HepG2 (cell line): Measurements from ENCODE around the gene ZNF669. TPM values are rescaled to one million over a fixed set of nuclear protein-coding genes. Genes with fewer than 3 reads are reported as not detected.
A peak's percentile ranks its signal among the peaks of the same experiment; 100 is the strongest.

Source experiments
- FOSL2 ChIP-seq: sonication (generic); formaldehyde crosslinking; IDR thresholded peaks from 2 replicates; pipeline ENCODE4 v1.4.0; 2020; ENCODE audit warnings: missing genetic modification reagents
- GABPB1 ChIP-seq: IDR thresholded peaks from 2 replicates; pipeline ENCODE4 v1.6.1; 2016; ENCODE audit warnings: mild to moderate bottlenecking, missing genetic modification reagents, moderate library complexity, missing compliant biosample characterization
- HMGA1 ChIP-seq: sonication (generic); formaldehyde crosslinking; conservative IDR thresholded peaks from 2 replicates; pipeline ENCODE4 v1.4.0; 2020; ENCODE audit warnings: missing genetic modification reagents
- KMT2B ChIP-seq: IDR thresholded peaks from 2 replicates; pipeline ENCODE4 v1.6.1; 2016; ENCODE audit warnings: missing genetic modification reagents, missing compliant biosample characterization
- NFAT5 ChIP-seq: sonication (generic); formaldehyde crosslinking; IDR thresholded peaks from 2 replicates; pipeline ENCODE4 v1.4.0; 2020; ENCODE audit warnings: missing genetic modification reagents
- PCBP1 ChIP-seq: fragments of 200-400 bp; formaldehyde crosslinking; IDR thresholded peaks from 2 replicates; pipeline ENCODE4 v1.6.1; 2017; ENCODE audit warnings: mild to moderate bottlenecking, low read depth, low read length, borderline replicate concordance
- TERF1 ChIP-seq: sonication (generic); formaldehyde crosslinking; IDR thresholded peaks from 2 replicates; pipeline ENCODE4 v1.8.0; 2022; ENCODE audit warnings: mild to moderate bottlenecking, missing genetic modification reagents, moderate library complexity
- TRIM24 ChIP-seq: sonication (generic); formaldehyde crosslinking; IDR thresholded peaks from 2 replicates; pipeline ENCODE4 v1.8.0; 2022; ENCODE audit warnings: mild to moderate bottlenecking, missing genetic modification reagents
- ZFP36L1 ChIP-seq: sonication (generic); formaldehyde crosslinking; IDR thresholded peaks from 2 replicates; pipeline ENCODE4 v1.8.0; 2022; ENCODE audit warnings: mild to moderate bottlenecking, missing genetic modification reagents, moderate library complexity
- ZNF207 ChIP-seq: fragments of 450-650 bp; IDR thresholded peaks from 2 replicates; pipeline ENCODE4 v1.6.1; 2016; ENCODE audit warnings: antibody characterized with exemption, borderline replicate concordance
- ZNF407 ChIP-seq: sonication (generic); formaldehyde crosslinking; IDR thresholded peaks from one replicate; pipeline ENCODE4 v1.5.1; 2020; ENCODE audit warnings: mild to moderate bottlenecking, missing genetic modification reagents; ENCODE audit errors: not compliant biosample characterization
- ZNF510 ChIP-seq: sonication (generic); formaldehyde crosslinking; IDR thresholded peaks from 2 replicates; pipeline ENCODE4 v1.4.0; 2020; ENCODE audit warnings: low read depth, mild to moderate bottlenecking, missing genetic modification reagents
- ZSCAN20 ChIP-seq: sonication (generic); formaldehyde crosslinking; IDR thresholded peaks from 2 replicates; pipeline ENCODE4 v1.4.0; 2020; ENCODE audit warnings: missing genetic modification reagents, mild to moderate bottlenecking, borderline replicate concordance
- polyA plus RNA-seq, 8 experiments: library from polyadenylated mRNA; depleted of rRNA in 3 of 8; stranded (reverse) in 7 of 8; unstranded in 1 of 8; fragments of >200 nt; fragmentation: Illumina TruSeq in 4 of 8; extraction: Trizol in 4 of 8; gene quantifications; 2 replicates each; pipeline versions ENCODE4 v1.2.1 to v1.2.3, GENCODE V29; 2011 to 2016; ENCODE audit warnings: low read depth in 4 of 8, missing spikeins in 1 of 8, mixed read lengths in 1 of 8; ENCODE audit not compliant: insufficient read depth in 1 of 8
- total RNA-seq, 5 experiments: library from RNA; depleted of rRNA; stranded (reverse); fragments of >200 nt; fragmentation: Illumina TruSeq; extraction: Trizol; gene quantifications; 2 replicates each; pipeline ENCODE4 v1.2.3, GENCODE V29; 2016; ENCODE audit warnings: low read depth in 1 of 5

ZNF669 gene
- total and polyA plus RNA-seq, 2 of the 13 experiments (the other 11 are each of a cell fraction or from before 2014, with no cell fraction given) = 3.1 to 14.6 TPM

- TF ChIP-seq ZNF407 (CRISPR knock-in tag) (peak; percentile 28), KMT2B (CRISPR knock-in tag) (peak; percentile 83), HMGA1 (no peak), NFAT5 (CRISPR knock-in tag) (no peak), TRIM24 (CRISPR knock-in tag) (no peak), ZNF510 (CRISPR knock-in tag) (peak; percentile 65; the same call in 1 of the 2 replicates), FOSL2 (CRISPR knock-in tag) (peak; percentile 18; the same call in 1 of the 2 replicates), ZSCAN20 (CRISPR knock-in tag) (peak; percentile 34; the same call in 1 of the 2 replicates), GABPB1 (peak; percentile 95), PCBP1 (0 out of 2 replicates have a peak, but pooled peaks have one; percentile 49), ZNF207 (no peak), ZFP36L1 (0 out of 2 replicates have a peak, but pooled peaks have one; percentile 20), TERF1 (CRISPR knock-in tag) (peak; percentile 52; the same call in 1 of the 2 replicates)
These were observed 7.7 kb upstream of the ZNF669 start (continued) for GRCh38 chr1:247111700-247112478.
